Loucy (cell line): Measurements from ENCODE around the gene TRIM29.

Experiments used
- H2AFZ ChIP-seq: fragments of 200-600 bp; sonication (generic); 2 replicates; pipeline ENCODE4 v1.6.0; 2016; ENCODE audit warnings: antibody characterized with exemption, mild to moderate bottlenecking, low read length, moderate library complexity
- H3F3A ChIP-seq: fragments of 200-600 bp; 2 replicates; pipeline ENCODE4 v1.6.0; 2016; ENCODE audit warnings: antibody characterized with exemption, low read depth, mild to moderate bottlenecking
- H3K27me3 ChIP-seq: fragments of 200-600 bp; sonication (generic); 2 replicates; pipeline ENCODE4 v1.6.1; 2014; ENCODE audit warnings: low read length, mild to moderate bottlenecking; ENCODE audit not compliant: insufficient read depth, poor library complexity, severe bottlenecking
- H3K36me3 ChIP-seq: fragments of 200-600 bp; sonication (generic); 2 replicates; pipeline ENCODE4 v1.6.1; 2016; ENCODE audit warnings: low read length; ENCODE audit not compliant: insufficient read depth
- H3K4me1 ChIP-seq: fragments of 200-600 bp; sonication (generic); 2 replicates; pipeline ENCODE4 v1.5.1; 2014; ENCODE audit warnings: low read length, mild to moderate bottlenecking; ENCODE audit not compliant: insufficient read depth, poor library complexity, severe bottlenecking
- H3K4me2 ChIP-seq: fragments of 200-600 bp; sonication (generic); 2 replicates; pipeline ENCODE4 v1.6.0; 2014; ENCODE audit warnings: antibody characterized with exemption, low read length, low read depth, mild to moderate bottlenecking; ENCODE audit not compliant: poor library complexity, severe bottlenecking
- H3K4me3 ChIP-seq: fragments of 200-600 bp; sonication (generic); 2 replicates; pipeline ENCODE4 v1.5.1; 2014; ENCODE audit warnings: low read length, mild to moderate bottlenecking, mixed read lengths; ENCODE audit not compliant: poor library complexity, severe bottlenecking
- H3K79me2 ChIP-seq: fragments of 200-600 bp; sonication (generic); 2 replicates; pipeline ENCODE4 v1.6.1; 2014; ENCODE audit warnings: low read length; ENCODE audit not compliant: insufficient read depth
- H3K9ac ChIP-seq: fragments of 200-600 bp; sonication (generic); 2 replicates; pipeline ENCODE4 v1.6.0; 2014; ENCODE audit warnings: mild to moderate bottlenecking, low read depth, low read length, moderate library complexity; ENCODE audit not compliant: poor library complexity, severe bottlenecking
- H3K9me2 ChIP-seq: fragments of 200-600 bp; sonication (generic); replicated peaks from 2 replicates; pipeline ENCODE4 v1.6.1; 2016; ENCODE audit warnings: low read depth, low read length, mixed read lengths
- H3K9me3 ChIP-seq: fragments of 200-600 bp; sonication (generic); 2 replicates; pipeline ENCODE4 v1.6.1; 2014; ENCODE audit warnings: mild to moderate bottlenecking, antibody characterized with exemption, low read length, low read depth; ENCODE audit not compliant: insufficient read depth
- H4K20me1 ChIP-seq: fragments of 200-600 bp; sonication (generic); 2 replicates; pipeline ENCODE4 v1.6.0; 2014; ENCODE audit warnings: antibody characterized with exemption, low read length, mild to moderate bottlenecking; ENCODE audit not compliant: insufficient read depth, poor library complexity, severe bottlenecking
- EZH2phosphoT487 ChIP-seq: fragments of 200-600 bp; IDR thresholded peaks from 2 replicates; pipeline ENCODE4 v1.6.1; 2018; ENCODE audit warnings: antibody characterized with exemption, mild to moderate bottlenecking, moderate library complexity, borderline replicate concordance
- TF ChIP-seq, protein P1 (sequence below): fragments of 200-600 bp; sonication (generic); conservative IDR thresholded peaks from 2 replicates; pipeline ENCODE4 v1.5.1; 2014; ENCODE audit warnings: mild to moderate bottlenecking, antibody characterized with exemption, low read length

TRIM29 gene

DNA sequence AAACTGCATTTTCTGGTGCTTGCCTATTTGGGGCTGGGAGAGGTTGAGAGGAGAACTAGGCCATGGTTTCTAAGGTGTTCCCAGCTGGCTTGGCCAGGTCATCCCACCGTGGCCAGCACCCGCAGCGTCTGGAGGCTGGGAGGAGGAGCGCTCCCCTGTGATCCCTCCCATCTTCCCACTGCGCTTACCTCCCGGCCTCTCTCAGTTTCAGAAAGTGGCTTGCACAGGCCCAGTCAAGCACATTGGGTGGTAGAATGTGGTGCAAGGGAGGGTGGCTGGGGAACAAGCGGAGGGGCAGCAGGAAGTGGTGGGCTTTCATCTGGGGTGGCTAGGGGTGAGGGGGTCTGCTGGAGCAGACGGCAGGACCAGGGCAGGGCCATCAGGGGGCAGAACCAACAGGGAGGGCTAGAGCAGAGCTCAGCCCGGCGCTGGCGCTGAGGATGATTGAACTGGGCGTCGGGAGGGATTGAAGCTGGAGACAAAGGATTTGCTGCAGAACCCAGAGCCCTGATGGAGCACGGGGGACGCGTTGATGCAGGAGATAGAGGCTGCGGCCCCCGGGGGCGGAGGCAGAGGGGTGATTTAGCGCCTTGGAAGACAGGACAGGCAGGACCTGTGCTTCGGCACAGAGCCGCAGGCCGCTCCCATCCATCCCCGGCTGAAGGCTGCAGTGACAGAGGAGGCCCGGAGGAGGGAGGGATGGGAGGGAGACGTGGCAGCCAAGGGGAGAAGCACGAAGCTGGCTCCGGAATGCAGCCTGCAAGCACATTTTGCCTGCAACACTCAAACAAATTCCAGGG, 76.0 kb downstream of the TRIM29 start:
- H3F3A ChIP-seq, result no peaks in the 10 kb centered on the region

More for the DNA sequence above, 76.0 kb downstream of the TRIM29 start:
- no peak for TF ChIP-seq EZH2phosphoT487
- TF ChIP-seq, protein P1, sequence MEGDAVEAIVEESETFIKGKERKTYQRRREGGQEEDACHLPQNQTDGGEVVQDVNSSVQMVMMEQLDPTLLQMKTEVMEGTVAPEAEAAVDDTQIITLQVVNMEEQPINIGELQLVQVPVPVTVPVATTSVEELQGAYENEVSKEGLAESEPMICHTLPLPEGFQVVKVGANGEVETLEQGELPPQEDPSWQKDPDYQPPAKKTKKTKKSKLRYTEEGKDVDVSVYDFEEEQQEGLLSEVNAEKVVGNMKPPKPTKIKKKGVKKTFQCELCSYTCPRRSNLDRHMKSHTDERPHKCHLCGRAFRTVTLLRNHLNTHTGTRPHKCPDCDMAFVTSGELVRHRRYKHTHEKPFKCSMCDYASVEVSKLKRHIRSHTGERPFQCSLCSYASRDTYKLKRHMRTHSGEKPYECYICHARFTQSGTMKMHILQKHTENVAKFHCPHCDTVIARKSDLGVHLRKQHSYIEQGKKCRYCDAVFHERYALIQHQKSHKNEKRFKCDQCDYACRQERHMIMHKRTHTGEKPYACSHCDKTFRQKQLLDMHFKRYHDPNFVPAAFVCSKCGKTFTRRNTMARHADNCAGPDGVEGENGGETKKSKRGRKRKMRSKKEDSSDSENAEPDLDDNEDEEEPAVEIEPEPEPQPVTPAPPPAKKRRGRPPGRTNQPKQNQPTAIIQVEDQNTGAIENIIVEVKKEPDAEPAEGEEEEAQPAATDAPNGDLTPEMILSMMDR, result no peak
- Histone ChIP-seq H2AFZ (no peak overlapping the region), H3K4me3 (no peak overlapping the region), H3K4me2 (no peak overlapping the region), H3K9ac (no peak overlapping the region), H3K4me1 (peaks cover 28% of the 10 kb centered on the region), H3K9me3 (no peaks in the 10 kb centered on the region), H3K27me3 (no peaks in the 10 kb centered on the region), H3K79me2 (peaks cover 4% of the 10 kb centered on the region; the same call in 1 of the 2 replicates), H3K36me3 (no peaks in the 10 kb centered on the region), H4K20me1 (no peaks in the 10 kb centered on the region), H3K9me2 (no peaks in the 10 kb centered on the region)
